ENCODE measurements around the gene FAIM2.

The FAIM2 gene

DNA sequence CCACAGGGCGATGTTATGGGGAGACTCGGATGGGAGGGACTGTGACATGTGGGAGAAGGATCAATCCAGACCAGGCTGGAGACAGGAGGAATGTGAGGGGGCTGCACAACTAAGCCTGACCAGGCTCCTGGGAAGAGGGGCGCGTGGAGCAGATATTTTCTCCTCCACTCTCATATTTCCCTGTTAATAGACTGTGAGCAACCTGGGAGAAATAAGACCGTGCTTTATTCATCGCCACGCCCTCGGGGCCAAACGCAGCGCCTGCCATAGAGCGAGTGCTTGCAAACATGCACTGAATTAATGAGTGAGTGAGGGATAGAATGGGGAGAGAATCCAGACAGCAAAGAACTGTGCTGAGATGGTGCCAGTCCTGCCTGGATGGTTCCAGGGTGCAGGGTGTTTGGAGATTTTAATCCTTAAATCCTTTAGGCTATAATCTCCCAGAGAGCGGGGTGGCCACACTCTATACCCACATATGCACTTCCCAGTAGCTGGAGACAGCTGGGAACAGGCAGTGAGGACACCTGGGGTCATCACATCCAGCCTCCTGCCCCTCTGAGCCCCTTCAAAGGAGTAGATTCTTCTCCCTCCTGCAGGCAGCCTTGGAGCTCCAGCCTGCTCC, 13.6 kb upstream of the FAIM2 start:
- no peak for DNase-seq (ENCODE audit: low read depth)

GRCh38 chr12:49916129-49916919, 12.6 kb upstream of the FAIM2 start:
- no peak for DNase-seq (ENCODE audit: low read depth)

- DNase-seq (ENCODE audit: low read depth): no peak
Observed at GRCh38 chr12:49912345-49913255, 8.9 kb upstream of the FAIM2 start.

GRCh38 chr12:49911213-49911605, 7.5 kb upstream of the FAIM2 start:
- no peak for DNase-seq (ENCODE audit: low read depth)

DNA sequence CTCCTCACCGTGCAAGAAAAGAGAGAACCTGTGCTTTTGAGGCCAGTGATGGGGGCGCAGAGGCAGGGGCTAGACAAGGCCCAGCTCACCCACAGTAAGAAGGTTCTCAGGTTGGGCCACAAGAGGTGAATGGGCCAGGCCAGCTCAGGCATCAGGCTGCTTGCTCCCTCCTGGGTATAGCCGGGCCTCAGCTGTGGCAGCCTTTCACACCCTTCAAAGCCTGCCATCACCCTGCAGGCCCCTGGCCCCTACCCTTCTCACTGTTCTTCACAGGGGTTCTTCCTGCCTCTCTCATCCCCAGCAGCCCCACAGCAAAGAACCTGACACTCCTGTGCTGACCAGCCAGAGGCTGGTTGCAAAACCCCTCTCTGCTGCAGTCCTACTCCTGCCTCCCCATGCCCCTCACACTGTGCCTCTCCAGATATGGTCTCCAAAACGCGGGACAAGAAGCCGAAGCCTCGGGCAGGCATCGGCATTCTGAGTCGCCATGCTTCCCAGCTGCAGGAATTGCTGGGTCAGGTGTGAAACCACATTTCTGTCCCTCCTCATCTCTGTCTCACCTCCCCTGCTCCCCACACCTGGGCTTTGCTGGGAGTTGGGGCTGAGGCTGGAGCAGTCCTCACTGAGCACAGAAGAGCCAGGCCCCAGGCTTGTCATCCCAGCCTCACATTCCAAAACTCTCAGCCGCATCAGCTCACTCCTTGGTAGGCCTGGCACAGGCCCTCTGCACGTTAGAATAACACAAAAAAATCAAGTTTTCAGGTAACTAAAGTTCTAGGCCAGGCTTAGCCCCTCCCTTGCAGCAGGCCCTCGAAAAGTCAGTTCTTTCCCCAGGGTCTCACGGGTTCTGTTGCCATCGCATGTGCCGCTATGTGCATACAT, 6.9 kb upstream of the FAIM2 start:
- DNase-seq (ENCODE audit: low read depth): no peak

DNA sequence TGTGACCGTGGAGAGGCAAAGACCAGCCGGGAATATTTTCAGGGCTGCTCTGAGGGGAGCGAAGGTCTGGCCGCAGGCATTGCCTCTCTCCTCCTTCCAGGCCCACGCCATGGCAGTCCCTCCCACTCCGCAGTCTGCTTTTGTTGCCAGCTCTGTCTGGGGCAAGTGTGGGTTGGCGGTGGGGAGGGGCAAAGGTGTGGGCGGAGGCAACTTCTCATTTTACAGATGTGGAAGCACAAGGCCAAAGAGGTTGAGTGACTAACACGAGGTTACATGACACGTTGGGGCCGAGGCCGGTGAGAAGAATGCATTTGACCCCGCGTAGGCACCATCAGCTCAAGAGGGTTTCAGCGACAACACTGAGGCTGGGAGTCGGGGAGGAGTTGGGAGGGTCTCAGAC, 6.1 kb upstream of the FAIM2 start:
- DNase-seq (ENCODE audit: low read depth): no peak

DNA sequence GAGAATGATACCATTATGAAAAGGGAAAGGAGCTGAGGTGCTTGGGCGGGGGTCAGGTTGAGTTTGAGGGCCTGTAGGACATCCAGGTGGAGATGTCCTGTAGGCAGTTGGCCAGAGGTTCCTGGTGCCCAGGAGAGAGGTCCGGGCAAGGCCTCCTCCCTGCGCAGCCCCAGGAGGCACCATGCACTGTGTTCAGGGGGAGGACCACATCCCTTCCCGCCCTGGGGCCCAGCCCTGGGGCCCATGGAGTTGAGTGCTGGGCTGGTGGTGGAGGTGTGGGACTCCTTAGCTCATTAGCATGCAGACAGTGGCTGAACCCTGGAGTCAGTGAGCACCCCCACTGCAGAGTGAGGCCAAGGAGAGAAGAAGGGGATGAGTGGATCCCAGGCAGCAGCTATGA, 5.7 kb upstream of the FAIM2 start:
- no peak for DNase-seq (ENCODE audit: low read depth)

DNA sequence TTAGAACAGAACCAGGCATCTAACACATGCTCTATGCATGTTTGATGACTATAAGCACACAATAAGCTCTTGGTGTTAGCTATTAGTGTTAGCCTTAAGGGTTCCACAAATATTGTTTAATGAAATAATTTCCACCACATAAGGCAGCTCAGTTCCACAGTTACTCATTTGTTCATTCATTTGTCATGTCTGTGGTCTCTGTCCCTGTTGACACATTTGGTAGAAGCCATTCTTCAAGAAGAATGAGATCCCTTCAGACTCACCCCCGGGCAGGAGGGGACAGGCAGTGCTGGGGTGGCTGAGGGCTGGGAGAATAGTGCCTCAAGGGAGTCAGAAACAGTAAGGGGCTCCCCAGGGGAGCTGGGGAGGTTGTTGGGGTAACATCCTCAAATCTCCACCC, 3.7 kb upstream of the FAIM2 start:
- DNase-seq (ENCODE audit: low read depth): no peak

GRCh38 chr12:49905718-49906314, 2.1 kb upstream of the FAIM2 start:
- DNase-seq (ENCODE audit: low read depth): no peak

GRCh38 chr12:49904601-49905000, 901 bp upstream of the FAIM2 start:
- DNase-seq (ENCODE audit: low read depth): no peak

DNA sequence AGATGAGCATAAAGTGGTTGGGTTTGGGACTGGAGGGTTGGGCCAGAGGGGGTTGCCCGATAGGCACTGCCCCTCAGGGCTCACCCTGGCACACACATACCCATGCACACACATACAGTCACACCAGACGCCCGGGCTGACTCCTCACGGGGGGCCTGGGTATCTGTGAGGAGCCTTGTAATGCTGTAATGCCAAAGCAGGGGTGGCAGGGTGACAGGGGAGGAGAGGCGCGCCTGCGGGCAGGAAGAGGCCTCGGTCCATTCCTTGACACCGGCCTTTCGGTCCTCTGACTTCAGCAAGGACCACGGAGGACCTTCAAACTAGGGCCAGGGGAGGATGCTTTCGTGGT, 375 bp downstream of the FAIM2 start:
- DNase-seq (ENCODE audit: low read depth): no peak

GRCh38 chr12:49902399-49903350, 1.0 kb downstream of the FAIM2 start:
- DNase-seq (ENCODE audit: low read depth): no peak

DNA sequence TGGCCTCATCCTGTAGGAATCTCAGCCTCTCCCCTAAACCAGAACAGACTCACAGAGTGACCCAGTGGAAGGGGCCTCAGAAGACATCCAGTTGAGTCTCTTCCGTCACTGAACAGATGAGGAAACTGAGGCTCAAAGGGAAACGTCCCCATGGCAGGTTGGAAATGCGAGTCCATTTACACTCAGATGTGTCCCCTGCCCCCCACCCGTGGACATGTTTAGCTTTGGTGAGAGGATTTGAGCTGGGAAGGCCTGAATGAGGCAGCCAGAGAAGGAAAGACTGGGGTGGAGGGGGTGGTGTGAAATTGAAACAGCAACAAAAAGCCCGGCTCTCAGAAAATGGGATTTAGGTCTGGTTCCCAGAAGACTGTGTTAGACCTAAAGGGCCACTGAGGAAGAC, 1.7 kb downstream of the FAIM2 start:
- no peak for DNase-seq (ENCODE audit: low read depth)

GRCh38 chr12:49901026-49901425, 2.7 kb downstream of the FAIM2 start:
- no peak for DNase-seq (ENCODE audit: low read depth)

DNA sequence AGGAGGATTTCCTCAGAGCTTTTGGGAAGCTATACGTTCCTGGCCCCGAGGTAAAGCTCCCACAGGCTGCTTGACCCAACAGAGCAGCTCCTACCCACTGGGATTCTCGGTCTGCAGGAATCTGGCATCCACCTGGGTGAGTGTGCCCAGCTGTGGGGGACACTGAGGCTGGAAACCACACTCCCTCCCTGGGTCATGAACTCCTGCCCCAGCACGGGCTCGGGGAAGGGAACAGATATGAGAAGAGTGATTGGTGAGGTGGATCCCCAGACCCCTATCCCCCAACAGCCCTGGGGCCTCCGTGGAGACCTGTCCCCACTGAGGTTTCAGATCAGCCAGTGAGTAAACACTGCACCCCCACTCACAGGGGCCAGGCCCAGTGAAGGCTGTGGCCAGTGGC, 3.3 kb downstream of the FAIM2 start:
- no peak for DNase-seq (ENCODE audit: low read depth)

DNA sequence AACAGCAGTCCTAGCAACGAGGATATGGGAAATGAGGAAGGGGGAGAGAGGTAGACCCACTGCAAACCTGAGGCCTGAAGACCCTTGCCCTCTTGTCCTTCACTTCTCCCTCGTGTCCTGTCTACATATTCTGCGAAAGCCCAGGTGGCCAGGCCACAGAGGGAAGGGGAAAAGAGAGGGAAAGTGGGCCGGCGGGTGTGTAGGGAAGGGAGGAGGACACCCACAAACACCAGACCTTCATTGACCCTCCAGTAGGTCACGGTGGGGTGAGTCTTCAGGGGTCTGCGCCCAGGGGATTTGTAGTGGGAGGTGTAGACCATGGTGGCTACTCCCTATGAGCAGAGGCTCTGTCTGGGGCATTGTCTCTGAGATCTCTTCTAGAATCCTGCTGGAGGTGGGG, 3.8 kb downstream of the FAIM2 start:
- DNase-seq (ENCODE audit: low read depth): no peak

DNA sequence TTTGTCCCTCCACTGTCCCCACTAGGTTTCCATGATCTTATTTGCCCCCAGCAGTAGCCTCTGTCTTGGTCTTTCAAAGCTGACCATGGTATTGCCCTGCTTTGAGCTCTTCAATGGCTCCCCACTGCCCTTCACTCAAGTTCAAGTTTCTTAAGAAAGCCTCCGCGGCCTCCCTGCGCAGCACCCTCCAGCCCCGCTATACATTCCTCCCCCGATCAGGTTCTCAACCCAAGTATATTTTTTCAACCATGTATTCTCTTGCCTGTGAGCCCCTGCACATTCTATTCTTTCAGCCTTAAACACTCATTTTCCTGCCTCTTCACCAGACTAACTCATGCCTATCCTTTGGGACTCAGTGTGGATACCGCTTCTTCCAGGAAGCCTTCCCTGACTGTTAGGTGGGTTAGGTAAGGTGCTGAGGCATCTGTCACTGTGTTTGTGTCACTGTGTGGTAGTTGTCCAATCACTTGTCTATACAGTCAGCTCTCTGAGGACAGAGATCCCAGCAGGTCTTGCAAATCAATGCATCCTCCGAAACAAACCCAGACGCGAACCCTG, 4.3 kb downstream of the FAIM2 start:
- DNase-seq (ENCODE audit: low read depth): no peak

DNA sequence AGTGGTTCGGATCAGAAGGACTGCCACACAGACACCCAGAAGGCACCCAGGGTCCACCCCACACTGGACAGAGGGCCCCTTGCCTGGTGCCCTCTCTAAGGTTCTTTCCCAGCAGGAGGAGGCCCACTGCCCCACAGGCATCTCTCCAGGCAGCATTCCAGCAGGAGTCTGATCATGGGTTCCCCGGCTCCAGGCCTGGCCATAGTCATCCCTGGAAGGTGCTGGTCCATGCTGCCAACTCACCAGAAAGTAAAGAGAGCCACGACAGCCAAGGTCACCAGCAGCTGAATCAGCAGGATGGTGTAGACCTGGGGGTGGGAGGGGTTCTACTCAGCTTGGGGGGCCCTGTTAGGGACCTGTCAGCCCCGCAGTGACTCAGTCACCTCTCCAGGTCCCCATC, 6.4 kb downstream of the FAIM2 start:
- DNase-seq (ENCODE audit: low read depth): no peak

DNA sequence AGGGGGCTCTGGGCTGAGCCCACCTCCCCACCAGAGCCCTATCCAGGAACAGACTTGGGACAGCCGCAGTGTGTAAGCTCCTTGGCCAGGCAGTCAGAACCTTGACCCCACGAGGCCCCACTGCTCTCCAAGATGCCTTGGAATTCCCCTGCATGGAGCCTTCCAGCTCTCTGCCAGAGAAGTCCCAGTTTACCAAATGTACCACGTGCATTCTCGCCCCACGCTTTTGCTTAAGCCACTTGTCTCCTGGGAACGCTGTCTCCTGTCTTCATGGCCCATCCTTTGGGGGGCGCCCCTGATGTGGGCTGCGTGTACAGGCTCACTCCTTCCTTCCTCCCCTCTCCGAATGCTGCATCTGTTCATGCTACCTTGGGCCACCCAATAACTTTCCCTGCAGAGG, 7.9 kb downstream of the FAIM2 start:
- DNase-seq (ENCODE audit: low read depth): no peak

DNA sequence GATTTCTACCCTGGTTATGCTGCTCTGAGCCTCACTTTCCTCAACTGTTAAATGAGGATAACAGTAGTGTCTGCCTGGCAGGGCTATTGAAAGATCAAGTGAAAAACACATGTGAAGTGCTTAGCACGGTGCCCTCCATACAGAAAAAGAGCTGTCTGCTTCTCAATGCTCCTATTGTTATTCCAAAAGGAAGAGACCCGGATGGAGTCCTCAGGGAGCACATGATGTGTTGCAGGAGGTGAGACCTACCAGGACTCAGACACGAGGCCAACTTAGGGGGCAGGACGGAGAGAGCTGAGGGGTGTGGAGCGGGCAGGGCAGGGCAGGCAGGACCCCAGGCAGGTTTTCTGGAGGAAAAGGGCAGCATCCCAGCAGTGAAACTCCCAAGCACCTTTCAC, 8.9 kb downstream of the FAIM2 start:
- no peak for DNase-seq (ENCODE audit: low read depth)

Measured in CMK (cell line).